KMS-11 (cell line): Measurements from ENCODE around the gene HCRTR1.

Source experiments
- H2AFZ ChIP-seq: fragments of 200-600 bp; sonication (generic); 2 replicates; pipeline ENCODE4 v1.6.1; 2016; ENCODE audit warnings: antibody characterized with exemption, mixed run types, low read depth
- H3K27ac ChIP-seq: fragments of 200-600 bp; sonication (generic); 2 replicates; pipeline ENCODE4 v1.6.1; 2016; ENCODE audit warnings: mild to moderate bottlenecking, mixed run types
- H3K27me3 ChIP-seq: fragments of 200-600 bp; sonication (generic); 2 replicates; pipeline ENCODE4 v1.6.1; 2017; ENCODE audit warnings: mild to moderate bottlenecking, low read depth, mixed run types, moderate library complexity; ENCODE audit not compliant: insufficient read depth
- H3K36me3 ChIP-seq: fragments of 200-600 bp; sonication (generic); 2 replicates; pipeline ENCODE4 v1.6.1; 2017; ENCODE audit warnings: mild to moderate bottlenecking, mixed run types; ENCODE audit not compliant: insufficient read depth
- H3K4me1 ChIP-seq: fragments of 200-600 bp; sonication (generic); 2 replicates; pipeline ENCODE4 v1.6.1; 2016; ENCODE audit warnings: mild to moderate bottlenecking, low read depth, mixed run types; ENCODE audit not compliant: poor library complexity, severe bottlenecking
- H3K4me2 ChIP-seq: fragments of 200-600 bp; sonication (generic); 2 replicates; pipeline ENCODE4 v1.7.0; 2016; ENCODE audit warnings: mild to moderate bottlenecking, mixed run types
- H3K4me3 ChIP-seq: fragments of 200-600 bp; sonication (generic); IDR thresholded peaks from 2 replicates; pipeline ENCODE4 v1.6.1; 2017; ENCODE audit warnings: low read depth, low read length, mixed read lengths; ENCODE audit not compliant: insufficient read depth
- H3K79me2 ChIP-seq: fragments of 200-600 bp; sonication (generic); 2 replicates; pipeline ENCODE4 v1.6.1; 2016; ENCODE audit warnings: low read depth, mixed run types; ENCODE audit not compliant: insufficient read depth
- H3K9ac ChIP-seq: fragments of 200-600 bp; sonication (generic); 2 replicates; pipeline ENCODE4 v1.6.1; 2016; ENCODE audit warnings: mild to moderate bottlenecking, mixed run types
- H4K20me1 ChIP-seq: fragments of 200-600 bp; sonication (generic); 2 replicates; pipeline ENCODE4 v1.6.1; 2016; ENCODE audit warnings: mild to moderate bottlenecking, mixed run types; ENCODE audit not compliant: insufficient read depth
- TF ChIP-seq, protein P1 (sequence below): fragments of 200-600 bp; sonication (generic); conservative IDR thresholded peaks from 2 replicates; pipeline ENCODE4 v1.6.1; 2017; ENCODE audit warnings: low read depth, mild to moderate bottlenecking, antibody characterized with exemption, low read length, moderate library complexity, mixed read lengths

HCRTR1 gene

DNA sequence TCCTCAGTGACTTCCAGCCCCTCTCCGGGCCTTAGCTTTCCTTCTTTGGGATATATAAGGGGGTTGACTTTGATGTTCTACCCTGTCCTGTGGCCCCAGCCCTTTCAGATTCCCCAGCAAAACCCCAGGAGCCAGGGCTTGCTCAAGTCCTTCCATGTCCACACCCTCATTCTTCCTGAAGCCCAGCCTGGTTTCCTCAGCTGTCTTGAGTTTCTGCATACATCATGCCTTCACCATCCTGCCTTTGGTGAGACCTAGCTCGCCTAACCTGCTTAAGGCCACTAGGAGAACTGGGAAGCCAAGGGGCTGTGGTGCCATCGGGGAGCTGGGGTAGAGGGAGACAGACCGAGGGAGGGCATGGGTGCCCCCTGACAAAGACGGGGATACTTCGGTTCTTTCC is 44.4 kb downstream of the HCRTR1 start:
- H3K79me2 ChIP-seq, result no peaks in the 10 kb centered on the region
- no peak overlapping the region for H3K4me2 ChIP-seq
- peaks cover 7% of the 10 kb centered on the region; the same call in 1 of the 2 replicates for H3K27me3 ChIP-seq
- no peaks in the 10 kb centered on the region for H3K36me3 ChIP-seq
- no peak overlapping the region for H3K27ac ChIP-seq
- TF ChIP-seq, protein P1, sequence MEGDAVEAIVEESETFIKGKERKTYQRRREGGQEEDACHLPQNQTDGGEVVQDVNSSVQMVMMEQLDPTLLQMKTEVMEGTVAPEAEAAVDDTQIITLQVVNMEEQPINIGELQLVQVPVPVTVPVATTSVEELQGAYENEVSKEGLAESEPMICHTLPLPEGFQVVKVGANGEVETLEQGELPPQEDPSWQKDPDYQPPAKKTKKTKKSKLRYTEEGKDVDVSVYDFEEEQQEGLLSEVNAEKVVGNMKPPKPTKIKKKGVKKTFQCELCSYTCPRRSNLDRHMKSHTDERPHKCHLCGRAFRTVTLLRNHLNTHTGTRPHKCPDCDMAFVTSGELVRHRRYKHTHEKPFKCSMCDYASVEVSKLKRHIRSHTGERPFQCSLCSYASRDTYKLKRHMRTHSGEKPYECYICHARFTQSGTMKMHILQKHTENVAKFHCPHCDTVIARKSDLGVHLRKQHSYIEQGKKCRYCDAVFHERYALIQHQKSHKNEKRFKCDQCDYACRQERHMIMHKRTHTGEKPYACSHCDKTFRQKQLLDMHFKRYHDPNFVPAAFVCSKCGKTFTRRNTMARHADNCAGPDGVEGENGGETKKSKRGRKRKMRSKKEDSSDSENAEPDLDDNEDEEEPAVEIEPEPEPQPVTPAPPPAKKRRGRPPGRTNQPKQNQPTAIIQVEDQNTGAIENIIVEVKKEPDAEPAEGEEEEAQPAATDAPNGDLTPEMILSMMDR, result no peak
- no peak overlapping the region for H3K4me3 ChIP-seq
- no peaks in the 10 kb centered on the region for H3K4me1 ChIP-seq
- no peak overlapping the region for H2AFZ ChIP-seq
- H3K9ac ChIP-seq, result no peak overlapping the region
- no peaks in the 10 kb centered on the region for H4K20me1 ChIP-seq

DNA sequence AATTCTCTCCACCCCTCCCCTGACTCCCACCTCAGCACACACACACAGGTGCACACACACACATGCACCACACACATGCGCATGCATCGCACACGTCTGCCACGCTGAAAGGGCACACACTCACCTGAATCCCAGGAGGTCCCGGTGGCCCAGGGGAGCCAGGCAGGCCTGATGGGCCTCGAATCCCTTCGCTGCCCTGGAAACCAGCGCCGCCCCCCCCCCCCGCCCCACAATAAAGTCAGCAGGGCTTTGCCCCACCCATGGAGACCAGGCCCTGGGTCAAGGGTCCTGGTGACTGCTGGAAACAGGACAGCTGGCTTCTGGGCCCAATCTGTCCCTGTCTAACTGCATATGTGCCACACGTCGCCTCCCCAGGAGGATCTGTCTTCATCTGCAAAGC is 45.0 kb downstream of the HCRTR1 start:
- Histone ChIP-seq H3K4me1 (no peaks in the 10 kb centered on the region), H3K36me3 (no peaks in the 10 kb centered on the region), H3K79me2 (no peaks in the 10 kb centered on the region), H3K27ac (no peak overlapping the region), H4K20me1 (no peaks in the 10 kb centered on the region), H3K4me2 (no peak overlapping the region), H3K4me3 (no peak overlapping the region), H3K27me3 (peaks cover 7% of the 10 kb centered on the region; the same call in 1 of the 2 replicates), H3K9ac (no peak overlapping the region), H2AFZ (no peak overlapping the region)
- TF ChIP-seq, protein P1, result no peak

DNA sequence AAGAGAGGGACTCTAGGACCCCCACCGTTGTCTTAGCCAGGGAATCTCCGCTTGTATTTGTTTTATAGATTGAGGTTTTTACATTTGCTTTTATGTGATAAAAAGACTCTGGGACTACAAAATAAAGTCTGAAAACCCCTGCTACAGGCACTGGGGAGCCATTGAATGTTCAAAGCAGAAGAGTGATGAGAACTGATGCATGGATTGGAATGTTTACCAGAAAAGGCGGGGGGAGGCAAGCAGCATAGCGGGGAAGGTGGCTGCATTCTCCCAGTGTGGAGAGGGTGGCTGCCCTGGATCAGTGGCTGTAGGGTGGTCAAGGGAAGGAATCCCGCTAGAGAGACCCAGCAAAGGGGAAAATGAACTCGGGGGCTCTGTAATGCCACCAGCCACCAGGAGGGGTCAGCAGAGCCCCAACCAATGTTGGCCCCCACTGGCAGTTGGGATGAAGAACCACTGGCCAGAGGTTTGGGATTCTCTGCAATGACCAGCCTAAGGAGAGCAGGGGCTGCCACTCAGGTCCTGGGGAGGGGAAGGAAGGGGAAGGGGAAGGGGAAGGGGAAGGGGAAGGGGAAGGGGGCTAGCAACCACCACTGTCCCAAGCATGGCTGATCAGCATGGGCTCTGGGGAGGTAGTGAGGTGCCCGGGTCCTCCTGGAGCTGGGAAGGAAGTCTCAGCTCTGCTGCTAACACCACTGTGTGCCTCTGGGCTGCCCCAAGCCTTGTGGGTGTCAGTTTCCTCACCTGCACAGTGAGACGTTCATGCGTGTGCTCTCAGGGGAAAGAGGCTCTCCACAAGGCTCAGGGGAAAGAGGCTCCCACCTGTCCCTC is 46.3 kb downstream of the HCRTR1 start:
- Histone ChIP-seq H3K27me3 (peaks cover 9% of the 10 kb centered on the region; the same call in 1 of the 2 replicates), H4K20me1 (no peaks in the 10 kb centered on the region), H2AFZ (no peak overlapping the region), H3K27ac (no peak overlapping the region), H3K36me3 (no peaks in the 10 kb centered on the region), H3K9ac (no peak overlapping the region), H3K4me1 (no peaks in the 10 kb centered on the region), H3K4me3 (no peak overlapping the region), H3K4me2 (no peak overlapping the region), H3K79me2 (no peaks in the 10 kb centered on the region)
- TF ChIP-seq, protein P1, result peak; percentile 87

DNA sequence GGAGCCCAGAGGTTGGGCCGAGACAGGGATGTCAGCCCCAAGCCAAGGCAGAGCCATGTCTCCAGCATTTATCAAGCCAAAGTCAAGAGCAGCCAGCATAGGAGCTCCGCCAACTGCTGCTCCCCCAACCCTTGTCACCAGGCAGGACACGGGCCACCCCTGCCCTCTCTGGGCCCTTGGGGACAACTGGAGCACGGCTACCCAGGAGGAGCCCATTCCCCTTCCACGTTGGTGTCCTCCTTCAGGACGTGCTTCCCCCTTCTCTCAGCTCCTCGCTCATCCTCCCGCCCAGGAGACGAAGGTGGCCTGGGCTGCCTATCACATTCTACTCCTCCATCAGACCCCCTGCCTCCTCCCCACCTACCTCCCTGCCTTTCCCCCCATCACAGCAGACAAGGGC is 47.0 kb downstream of the HCRTR1 start:
- no peaks in the 10 kb centered on the region for H3K36me3 ChIP-seq
- no peak overlapping the region for H3K27ac ChIP-seq

More for the DNA sequence above, 47.0 kb downstream of the HCRTR1 start:
- no peak overlapping the region for H3K9ac ChIP-seq
- no peak overlapping the region for H3K4me3 ChIP-seq
- H4K20me1 ChIP-seq, result no peaks in the 10 kb centered on the region
- peaks cover 4% of the 10 kb centered on the region for H3K4me1 ChIP-seq
- no peak overlapping the region for H2AFZ ChIP-seq
- no peak overlapping the region for H3K4me2 ChIP-seq
- no peaks in the 10 kb centered on the region for H3K79me2 ChIP-seq
- peaks cover 13% of the 10 kb centered on the region; the same call in 1 of the 2 replicates for H3K27me3 ChIP-seq
- TF ChIP-seq, protein P1, result no peak
